ENCODE measurements around the gene SLC51B. TPM values are rescaled to one million over a fixed set of nuclear protein-coding genes. Genes with fewer than 3 reads are reported as not detected.

Gene SLC51B
- total and polyA plus RNA-seq, 9 of the 15 experiments (the other 6 are each of a cell fraction or from before 2014, with no cell fraction given) = not detected

DNA sequence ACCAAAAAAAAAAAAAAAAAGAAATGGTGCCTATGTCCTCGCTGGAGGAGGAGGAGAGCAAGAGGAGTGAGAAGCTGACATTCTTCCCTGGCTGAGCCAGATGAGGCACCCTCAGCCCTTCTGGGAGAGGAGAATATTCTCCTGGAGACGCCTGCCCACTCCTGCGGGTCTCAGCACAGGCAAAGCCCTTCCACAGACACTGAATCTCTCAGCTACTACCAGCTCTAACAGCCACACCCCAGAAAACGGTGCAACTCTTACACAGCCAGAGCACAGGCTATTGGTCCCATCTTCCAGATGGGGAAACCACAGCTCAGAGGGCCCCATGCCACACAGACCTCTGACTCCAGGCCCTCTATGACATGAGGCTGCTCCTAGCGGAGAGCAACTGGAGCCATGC lies 16.9 kb downstream of the SLC51B start:
- Histone ChIP-seq H3K9me3 (replicated peaks; ENCODE audit: control insufficient read depth, insufficient read depth, low read depth, low read length) (no peaks in the 10 kb centered on the region), H3K4me2 (ENCODE audit: insufficient read depth, low read length) (no peak overlapping the region), H4K20me1 (replicated peaks; ENCODE audit: control insufficient read depth, insufficient read depth, low read length) (no peaks in the 10 kb centered on the region; the same call in 1 of the 2 replicates), H3K4me3 (no peak overlapping the region), H3K36me3 (ENCODE audit: control insufficient read depth, insufficient read depth, low read length) (no peaks in the 10 kb centered on the region), H3K9ac (ENCODE audit: insufficient read depth in 1 of 2, low read depth in 2 of 2, low read length in 2 of 2) (no peak overlapping the region), H3K79me2 (ENCODE audit: control insufficient read depth, insufficient read depth, low read length) (no peaks in the 10 kb centered on the region), H3K27me3 (ENCODE audit: control insufficient read depth in 2 of 2, insufficient read depth in 2 of 2, low read length in 2 of 2) (peaks cover 28 to 61% of the 10 kb centered on the region in 2 experiments), H3K27ac (ENCODE audit: extremely low read depth, low read depth, low read length) (no peak overlapping the region), H2AFZ (ENCODE audit: low read depth, low read length) (no peak overlapping the region), H3K4me1 (replicated peaks in 1 of 2; ENCODE audit: control insufficient read depth in 2 of 2, insufficient read depth in 2 of 2, low read length in 2 of 2) (no peaks in the 10 kb centered on the region), H3K9me1 (ENCODE audit: control insufficient read depth, insufficient read depth, low read length) (no peaks in the 10 kb centered on the region)
- no peak for ATAC-seq
- DNase-seq (ENCODE audit: extremely low read depth in 1 of 4, low spot score in 3 of 4) = no peak
- ChIA-PET CTCF (ENCODE audit: low intra/inter-chr PET ratio) (no interaction called here), POLR2A (interaction anchor here (0.7 to 1.2 kb wide), 2 partner anchors 87 to 243 kb away, joined by 3 to 6 read pairs; partner anchors contain the start of gene RNU5B-1)
- intact Hi-C loops (cut with micrococcal nuclease) = no loop called here
- WGBS (ENCODE audit: insufficient coverage, low coverage, missing lambda C conversion rate) = 16% methylated on average over 4 of the region's 5 CpGs
- in situ Hi-C loops (cut with MboI) = no loop called here
- FAIRE-seq = no peak
- no TSS peak for BruUV-seq (replicated peaks)
- no peak for TF ChIP-seq ZBTB17 (CRISPR knock-in tag; IDR thresholded peaks at IDR 0.05)
- no peak for TF ChIP-seq MTA3 (IDR thresholded peaks at IDR 0.05; ENCODE audit: borderline replicate concordance)
- TF ChIP-seq KDM2B (CRISPR knock-in tag; IDR thresholded peaks at IDR 0.05) = no peak
- TF ChIP-seq, protein P1, sequence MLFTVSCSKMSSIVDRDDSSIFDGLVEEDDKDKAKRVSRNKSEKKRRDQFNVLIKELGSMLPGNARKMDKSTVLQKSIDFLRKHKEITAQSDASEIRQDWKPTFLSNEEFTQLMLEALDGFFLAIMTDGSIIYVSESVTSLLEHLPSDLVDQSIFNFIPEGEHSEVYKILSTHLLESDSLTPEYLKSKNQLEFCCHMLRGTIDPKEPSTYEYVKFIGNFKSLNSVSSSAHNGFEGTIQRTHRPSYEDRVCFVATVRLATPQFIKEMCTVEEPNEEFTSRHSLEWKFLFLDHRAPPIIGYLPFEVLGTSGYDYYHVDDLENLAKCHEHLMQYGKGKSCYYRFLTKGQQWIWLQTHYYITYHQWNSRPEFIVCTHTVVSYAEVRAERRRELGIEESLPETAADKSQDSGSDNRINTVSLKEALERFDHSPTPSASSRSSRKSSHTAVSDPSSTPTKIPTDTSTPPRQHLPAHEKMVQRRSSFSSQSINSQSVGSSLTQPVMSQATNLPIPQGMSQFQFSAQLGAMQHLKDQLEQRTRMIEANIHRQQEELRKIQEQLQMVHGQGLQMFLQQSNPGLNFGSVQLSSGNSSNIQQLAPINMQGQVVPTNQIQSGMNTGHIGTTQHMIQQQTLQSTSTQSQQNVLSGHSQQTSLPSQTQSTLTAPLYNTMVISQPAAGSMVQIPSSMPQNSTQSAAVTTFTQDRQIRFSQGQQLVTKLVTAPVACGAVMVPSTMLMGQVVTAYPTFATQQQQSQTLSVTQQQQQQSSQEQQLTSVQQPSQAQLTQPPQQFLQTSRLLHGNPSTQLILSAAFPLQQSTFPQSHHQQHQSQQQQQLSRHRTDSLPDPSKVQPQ (CRISPR knock-in tag; IDR thresholded peaks at IDR 0.05; ENCODE audit: borderline replicate concordance) = no peak
- TF ChIP-seq, protein P2, sequence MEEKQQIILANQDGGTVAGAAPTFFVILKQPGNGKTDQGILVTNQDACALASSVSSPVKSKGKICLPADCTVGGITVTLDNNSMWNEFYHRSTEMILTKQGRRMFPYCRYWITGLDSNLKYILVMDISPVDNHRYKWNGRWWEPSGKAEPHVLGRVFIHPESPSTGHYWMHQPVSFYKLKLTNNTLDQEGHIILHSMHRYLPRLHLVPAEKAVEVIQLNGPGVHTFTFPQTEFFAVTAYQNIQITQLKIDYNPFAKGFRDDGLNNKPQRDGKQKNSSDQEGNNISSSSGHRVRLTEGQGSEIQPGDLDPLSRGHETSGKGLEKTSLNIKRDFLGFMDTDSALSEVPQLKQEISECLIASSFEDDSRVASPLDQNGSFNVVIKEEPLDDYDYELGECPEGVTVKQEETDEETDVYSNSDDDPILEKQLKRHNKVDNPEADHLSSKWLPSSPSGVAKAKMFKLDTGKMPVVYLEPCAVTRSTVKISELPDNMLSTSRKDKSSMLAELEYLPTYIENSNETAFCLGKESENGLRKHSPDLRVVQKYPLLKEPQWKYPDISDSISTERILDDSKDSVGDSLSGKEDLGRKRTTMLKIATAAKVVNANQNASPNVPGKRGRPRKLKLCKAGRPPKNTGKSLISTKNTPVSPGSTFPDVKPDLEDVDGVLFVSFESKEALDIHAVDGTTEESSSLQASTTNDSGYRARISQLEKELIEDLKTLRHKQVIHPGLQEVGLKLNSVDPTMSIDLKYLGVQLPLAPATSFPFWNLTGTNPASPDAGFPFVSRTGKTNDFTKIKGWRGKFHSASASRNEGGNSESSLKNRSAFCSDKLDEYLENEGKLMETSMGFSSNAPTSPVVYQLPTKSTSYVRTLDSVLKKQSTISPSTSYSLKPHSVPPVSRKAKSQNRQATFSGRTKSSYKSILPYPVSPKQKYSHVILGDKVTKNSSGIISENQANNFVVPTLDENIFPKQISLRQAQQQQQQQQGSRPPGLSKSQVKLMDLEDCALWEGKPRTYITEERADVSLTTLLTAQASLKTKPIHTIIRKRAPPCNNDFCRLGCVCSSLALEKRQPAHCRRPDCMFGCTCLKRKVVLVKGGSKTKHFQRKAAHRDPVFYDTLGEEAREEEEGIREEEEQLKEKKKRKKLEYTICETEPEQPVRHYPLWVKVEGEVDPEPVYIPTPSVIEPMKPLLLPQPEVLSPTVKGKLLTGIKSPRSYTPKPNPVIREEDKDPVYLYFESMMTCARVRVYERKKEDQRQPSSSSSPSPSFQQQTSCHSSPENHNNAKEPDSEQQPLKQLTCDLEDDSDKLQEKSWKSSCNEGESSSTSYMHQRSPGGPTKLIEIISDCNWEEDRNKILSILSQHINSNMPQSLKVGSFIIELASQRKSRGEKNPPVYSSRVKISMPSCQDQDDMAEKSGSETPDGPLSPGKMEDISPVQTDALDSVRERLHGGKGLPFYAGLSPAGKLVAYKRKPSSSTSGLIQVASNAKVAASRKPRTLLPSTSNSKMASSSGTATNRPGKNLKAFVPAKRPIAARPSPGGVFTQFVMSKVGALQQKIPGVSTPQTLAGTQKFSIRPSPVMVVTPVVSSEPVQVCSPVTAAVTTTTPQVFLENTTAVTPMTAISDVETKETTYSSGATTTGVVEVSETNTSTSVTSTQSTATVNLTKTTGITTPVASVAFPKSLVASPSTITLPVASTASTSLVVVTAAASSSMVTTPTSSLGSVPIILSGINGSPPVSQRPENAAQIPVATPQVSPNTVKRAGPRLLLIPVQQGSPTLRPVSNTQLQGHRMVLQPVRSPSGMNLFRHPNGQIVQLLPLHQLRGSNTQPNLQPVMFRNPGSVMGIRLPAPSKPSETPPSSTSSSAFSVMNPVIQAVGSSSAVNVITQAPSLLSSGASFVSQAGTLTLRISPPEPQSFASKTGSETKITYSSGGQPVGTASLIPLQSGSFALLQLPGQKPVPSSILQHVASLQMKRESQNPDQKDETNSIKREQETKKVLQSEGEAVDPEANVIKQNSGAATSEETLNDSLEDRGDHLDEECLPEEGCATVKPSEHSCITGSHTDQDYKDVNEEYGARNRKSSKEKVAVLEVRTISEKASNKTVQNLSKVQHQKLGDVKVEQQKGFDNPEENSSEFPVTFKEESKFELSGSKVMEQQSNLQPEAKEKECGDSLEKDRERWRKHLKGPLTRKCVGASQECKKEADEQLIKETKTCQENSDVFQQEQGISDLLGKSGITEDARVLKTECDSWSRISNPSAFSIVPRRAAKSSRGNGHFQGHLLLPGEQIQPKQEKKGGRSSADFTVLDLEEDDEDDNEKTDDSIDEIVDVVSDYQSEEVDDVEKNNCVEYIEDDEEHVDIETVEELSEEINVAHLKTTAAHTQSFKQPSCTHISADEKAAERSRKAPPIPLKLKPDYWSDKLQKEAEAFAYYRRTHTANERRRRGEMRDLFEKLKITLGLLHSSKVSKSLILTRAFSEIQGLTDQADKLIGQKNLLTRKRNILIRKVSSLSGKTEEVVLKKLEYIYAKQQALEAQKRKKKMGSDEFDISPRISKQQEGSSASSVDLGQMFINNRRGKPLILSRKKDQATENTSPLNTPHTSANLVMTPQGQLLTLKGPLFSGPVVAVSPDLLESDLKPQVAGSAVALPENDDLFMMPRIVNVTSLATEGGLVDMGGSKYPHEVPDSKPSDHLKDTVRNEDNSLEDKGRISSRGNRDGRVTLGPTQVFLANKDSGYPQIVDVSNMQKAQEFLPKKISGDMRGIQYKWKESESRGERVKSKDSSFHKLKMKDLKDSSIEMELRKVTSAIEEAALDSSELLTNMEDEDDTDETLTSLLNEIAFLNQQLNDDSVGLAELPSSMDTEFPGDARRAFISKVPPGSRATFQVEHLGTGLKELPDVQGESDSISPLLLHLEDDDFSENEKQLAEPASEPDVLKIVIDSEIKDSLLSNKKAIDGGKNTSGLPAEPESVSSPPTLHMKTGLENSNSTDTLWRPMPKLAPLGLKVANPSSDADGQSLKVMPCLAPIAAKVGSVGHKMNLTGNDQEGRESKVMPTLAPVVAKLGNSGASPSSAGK (IDR thresholded peaks at IDR 0.05) = no peak
- no peak for TF ChIP-seq TAF9B (IDR thresholded peaks at IDR 0.05; ENCODE audit: partially characterized antibody)
- TF ChIP-seq CEBPB (tag; IDR thresholded peaks at IDR 0.05) = no peak
- TF ChIP-seq TEAD2 (tag; IDR thresholded peaks at IDR 0.05) = no peak
- TF ChIP-seq, protein P3, sequence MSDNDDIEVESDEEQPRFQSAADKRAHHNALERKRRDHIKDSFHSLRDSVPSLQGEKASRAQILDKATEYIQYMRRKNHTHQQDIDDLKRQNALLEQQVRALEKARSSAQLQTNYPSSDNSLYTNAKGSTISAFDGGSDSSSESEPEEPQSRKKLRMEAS (CRISPR knock-in tag; IDR thresholded peaks at IDR 0.05) = no peak
